ENCODE results near the gene F11R.
"Not testable (repeated sequence)": the region's sequence is repeated elsewhere in the genome, so short reads cannot be mapped to it uniquely, and the experiment has no call there.

Gene F11R

DNA sequence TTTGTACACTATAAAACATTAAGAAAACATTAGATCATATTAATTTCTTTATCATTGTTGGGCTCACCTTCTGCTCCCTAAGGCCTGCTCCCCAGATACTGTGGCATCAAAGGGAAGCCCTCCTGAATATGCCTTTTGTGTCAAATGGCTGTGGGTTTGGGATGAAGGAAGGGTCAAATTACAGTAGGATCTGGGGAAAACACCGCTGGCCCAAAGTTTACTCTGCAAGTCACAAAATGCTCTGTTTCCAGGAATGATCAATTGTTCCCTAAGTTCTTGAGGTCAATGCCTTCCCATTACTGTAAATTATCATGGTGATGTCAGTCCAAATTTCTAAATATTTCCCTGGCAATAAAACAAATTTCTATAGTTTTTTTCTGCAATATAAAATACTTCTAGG, 59.5 kb downstream of the F11R start:
- no peak for DNase-seq

GRCh38 chr1:160956966-160957365, 64.0 kb downstream of the F11R start:
- no peak for DNase-seq

DNA sequence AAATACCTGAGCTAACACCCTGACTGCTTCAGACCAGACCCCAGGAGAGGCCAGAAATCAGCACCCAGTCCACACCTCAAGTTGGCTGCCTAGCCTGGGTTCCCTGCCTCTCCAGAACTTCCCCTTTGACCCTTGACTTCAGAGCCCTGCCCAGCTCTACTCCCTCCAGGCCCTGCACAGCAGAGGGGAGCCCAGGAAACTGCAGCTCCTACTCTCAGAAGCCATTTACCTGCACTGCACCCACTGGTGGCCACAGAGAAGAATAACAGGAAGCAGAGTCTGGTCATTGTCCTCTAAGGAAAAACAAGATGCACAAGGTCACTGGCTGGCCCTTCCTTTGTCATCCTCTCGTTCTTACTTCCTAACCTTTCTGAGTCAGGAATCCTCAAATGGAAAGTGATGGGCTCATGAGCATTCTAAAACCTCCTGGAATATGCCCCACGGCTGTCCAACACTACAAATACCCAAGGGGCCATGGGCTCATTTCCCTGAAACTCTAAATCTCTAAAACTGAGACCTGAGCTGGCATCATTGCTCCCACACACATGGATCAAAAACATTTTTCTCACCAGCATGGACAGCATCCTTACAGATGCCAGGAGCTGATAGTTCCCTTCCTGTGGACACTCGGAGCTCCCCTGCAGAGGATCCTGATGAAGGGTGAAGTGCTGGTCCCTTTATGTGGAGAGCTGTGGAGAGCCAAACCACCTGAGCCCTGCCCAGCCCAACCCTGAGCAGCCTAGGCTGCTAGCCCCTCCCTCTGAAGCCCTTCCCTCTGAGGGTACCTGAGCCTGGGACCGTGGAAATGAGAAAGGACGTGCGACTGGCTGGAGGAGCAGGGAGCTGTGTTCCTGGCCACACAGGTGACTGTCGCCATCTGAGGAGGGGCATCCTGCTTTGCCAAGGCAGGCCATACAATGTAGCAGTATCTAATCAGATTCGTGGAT, 66.5 kb downstream of the F11R start, which contains the start of gene ITLN2:
TSS of gene ITLN2 (minus strand) at position 652 of the 947 bp plus-strand sequence. CDS start at position 584, 68 bp downstream.
- peak; percentile 62 for DNase-seq

DNA sequence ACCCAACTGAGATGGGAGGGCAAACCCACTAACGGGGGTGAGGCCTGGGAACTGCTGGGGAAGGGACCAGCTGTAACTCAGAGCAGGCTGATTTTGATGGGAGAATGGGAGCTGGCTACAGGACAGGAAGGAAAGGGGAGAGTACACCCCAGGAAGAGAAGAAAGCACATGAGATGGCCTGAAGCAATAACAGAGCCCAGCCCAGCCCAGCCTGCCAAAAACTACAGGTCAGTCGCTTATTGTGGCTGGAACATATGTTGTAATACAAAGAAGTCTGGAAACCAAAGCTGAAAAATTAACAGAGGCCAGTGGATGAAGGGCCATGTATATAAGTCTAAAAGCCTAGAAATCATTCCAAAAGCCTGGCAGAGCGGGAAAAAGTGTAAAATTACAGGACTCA, 67.9 kb downstream of the F11R start:
- DNase-seq: no peak

GRCh38 chr1:160952129-160952510, 68.8 kb downstream of the F11R start:
- no peak for DNase-seq

DNA sequence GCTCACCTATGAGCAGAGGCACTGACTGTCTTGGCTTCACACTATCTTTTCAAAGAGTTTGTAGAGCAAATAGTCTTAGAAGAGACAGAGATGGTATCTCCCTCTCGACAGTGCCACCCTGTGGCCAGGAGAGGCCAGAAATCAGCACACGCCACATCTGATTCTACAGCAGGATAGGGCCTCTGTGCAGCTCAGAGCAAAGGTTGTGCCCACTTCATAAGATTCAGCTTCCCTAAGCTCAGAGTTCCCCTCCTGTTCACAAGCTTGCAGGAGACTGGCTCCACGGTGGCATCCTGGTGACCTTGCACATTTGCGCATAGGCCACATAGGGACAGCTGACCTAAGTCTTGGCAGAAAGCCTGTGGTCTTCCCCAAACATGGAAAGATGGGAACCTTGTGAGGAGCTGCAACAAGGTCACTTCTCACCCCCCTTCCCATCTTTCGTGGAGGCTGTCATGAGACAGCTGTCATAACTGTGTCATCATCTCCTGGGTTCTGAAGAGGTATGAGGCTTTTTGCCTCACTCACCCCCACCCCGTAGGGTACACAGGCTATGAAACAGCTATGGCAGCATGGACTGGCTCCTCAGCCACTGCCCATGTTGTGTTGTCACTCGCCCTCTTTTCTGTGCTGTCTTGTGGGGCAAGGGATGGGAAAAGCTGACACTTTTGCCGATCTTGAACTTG, 69.4 kb downstream of the F11R start:
- peak; percentile 80 for DNase-seq

GRCh38 chr1:160950657-160951056, 70.3 kb downstream of the F11R start:
- DNase-seq: no peak

- DNase-seq: no peak
Observed at GRCh38 chr1:160949881-160950280, 71.1 kb downstream of the F11R start.

DNA sequence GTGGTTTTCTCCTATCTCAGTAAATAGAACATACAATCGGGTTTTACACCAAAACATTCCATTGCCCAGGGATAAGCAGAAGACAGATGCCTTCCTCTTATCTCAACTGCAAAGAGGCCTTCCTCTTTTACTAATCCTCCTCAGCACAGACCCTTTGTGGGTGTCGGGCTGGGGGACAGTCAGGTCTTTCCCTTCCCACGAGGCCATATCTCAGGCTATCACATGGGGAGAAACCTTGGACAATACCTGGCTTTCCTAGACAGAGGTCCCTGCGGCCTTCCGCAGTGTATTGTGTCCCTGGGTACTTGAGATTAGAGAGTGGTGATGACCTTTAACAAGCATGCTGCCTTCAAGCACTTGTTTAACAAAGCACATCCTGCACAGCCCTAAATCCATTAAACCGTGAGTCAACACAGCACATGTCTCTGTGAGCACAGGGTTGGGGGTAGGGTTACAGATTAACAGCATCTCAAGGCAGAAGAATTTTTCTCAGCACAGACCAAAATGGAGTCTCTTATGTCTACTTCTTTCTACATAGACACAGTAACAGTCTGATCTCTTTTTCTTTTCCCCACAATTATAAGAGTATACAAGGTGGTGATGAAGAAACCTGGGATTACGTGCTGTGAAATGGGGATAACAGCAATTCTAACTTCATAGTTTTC, 71.6 kb downstream of the F11R start:
- not testable (repeated sequence) for DNase-seq

GRCh38 chr1:160947174-160947759, 73.7 kb downstream of the F11R start:
- not testable (repeated sequence) for DNase-seq

GRCh38 chr1:160945881-160946280, 75.1 kb downstream of the F11R start:
- DNase-seq: not testable (repeated sequence)
